HEK293T (cell line): ENCODE results near the gene ZNF821.

Experiments
- FOXA1 ChIP-seq: fragments of 450-650 bp; IDR thresholded peaks from 2 replicates; pipeline ENCODE4 v1.6.1; 2016; ENCODE audit warnings: mild to moderate bottlenecking
- HDGF ChIP-seq: fragments of 450-650 bp; IDR thresholded peaks from 2 replicates; pipeline ENCODE4 v1.6.1; 2017; ENCODE audit warnings: antibody characterized with exemption, borderline replicate concordance
- NFRKB ChIP-seq: fragments of 450-650 bp; IDR thresholded peaks from 2 replicates; pipeline ENCODE4 v1.6.1; 2016; ENCODE audit warnings: mild to moderate bottlenecking, moderate library complexity
- SP1 ChIP-seq: fragments of 450-650 bp; IDR thresholded peaks from 2 replicates; pipeline ENCODE4 v1.6.1; 2017
- TARDBP ChIP-seq: fragments of 450-650 bp; IDR thresholded peaks from 2 replicates; pipeline ENCODE4 v1.6.1; 2016

GRCh38 chr16:71895679-71896365 lies 11.8 kb upstream of the ZNF821 start:
- TF ChIP-seq FOXA1: no peak
- no peak for TF ChIP-seq HDGF
- TF ChIP-seq TARDBP: no peak
- TF ChIP-seq SP1: no peak
- no peak for TF ChIP-seq NFRKB
